Osteoblast (primary cell): ENCODE data around the gene HSFX2. TPM values are rescaled to one million over a fixed set of nuclear protein-coding genes. Genes with fewer than 3 reads are reported as not detected.
"Not testable (repeated sequence)": the region's sequence is repeated elsewhere in the genome, so short reads cannot be mapped to it uniquely, and the experiment has no call there.

Experiments
- DNase-seq: peaks from one replicate; pipeline ENCODE4 v3.0.0; 2011; ENCODE audit warnings: low spot score, mixed read lengths; ENCODE audit not compliant: insufficient read length; ENCODE audit errors: missing footprints
- H2AFZ ChIP-seq: 2 replicates; pipeline ENCODE4 v1.6.0; 2011; ENCODE audit warnings: mild to moderate bottlenecking, low read length
- H3K27ac ChIP-seq: 2 replicates; pipeline ENCODE4 v1.5.1; 2011; ENCODE audit warnings: mild to moderate bottlenecking, low read depth, low read length, moderate library complexity
- H3K27me3 ChIP-seq: 2 replicates; pipeline ENCODE4 v1.6.0; 2012; ENCODE audit warnings: mild to moderate bottlenecking, control low read depth, inconsistent platforms, low read length, moderate library complexity; ENCODE audit not compliant: insufficient read depth
- H3K36me3 ChIP-seq: 2 replicates; pipeline ENCODE4 v1.5.1; 2011; ENCODE audit warnings: mild to moderate bottlenecking, low read length, control low read depth, moderate library complexity; ENCODE audit not compliant: insufficient read depth
- H3K4me1 ChIP-seq: 2 replicates; pipeline ENCODE4 v1.5.1; 2011; ENCODE audit warnings: mild to moderate bottlenecking, low read length, control low read depth, moderate library complexity; ENCODE audit not compliant: insufficient read depth
- H3K4me2 ChIP-seq: 2 replicates; pipeline ENCODE4 v1.6.0; 2011; ENCODE audit warnings: mild to moderate bottlenecking, low read length; ENCODE audit not compliant: insufficient read depth
- H3K4me3 ChIP-seq: fragments of 200-600 bp; sonication (generic); 3 replicates; pipeline ENCODE4 v1.5.1; 2012; ENCODE audit warnings: mild to moderate bottlenecking, low read length, inconsistent platforms; ENCODE audit not compliant: insufficient read depth
- H3K79me2 ChIP-seq: 2 replicates; pipeline ENCODE4 v1.6.0; 2012; ENCODE audit warnings: mild to moderate bottlenecking, low read length, control low read depth, inconsistent platforms; ENCODE audit not compliant: insufficient read depth
- H3K9me3 ChIP-seq: 2 replicates; pipeline ENCODE4 v1.5.1; 2011; ENCODE audit warnings: low read depth, low read length, control low read depth
- H4K20me1 ChIP-seq: 2 replicates; pipeline ENCODE4 v1.6.0; 2012; ENCODE audit warnings: mild to moderate bottlenecking, low read length, control low read depth; ENCODE audit not compliant: insufficient read depth
- total RNA-seq: library from RNA; depleted of rRNA; stranded (reverse); fragments of >200 nt; gene quantifications from 2 replicates; pipeline ENCODE4 v1.2.3, GENCODE V29; 2012
- TF ChIP-seq, protein P1 (sequence below): IDR thresholded peaks from 2 replicates; pipeline ENCODE4 v1.5.1; 2011; ENCODE audit warnings: mild to moderate bottlenecking, low read depth, low read length, moderate library complexity; ENCODE audit errors: extremely low read depth

Gene HSFX2
- total RNA-seq, 1 donor = 0.36 TPM

DNA sequence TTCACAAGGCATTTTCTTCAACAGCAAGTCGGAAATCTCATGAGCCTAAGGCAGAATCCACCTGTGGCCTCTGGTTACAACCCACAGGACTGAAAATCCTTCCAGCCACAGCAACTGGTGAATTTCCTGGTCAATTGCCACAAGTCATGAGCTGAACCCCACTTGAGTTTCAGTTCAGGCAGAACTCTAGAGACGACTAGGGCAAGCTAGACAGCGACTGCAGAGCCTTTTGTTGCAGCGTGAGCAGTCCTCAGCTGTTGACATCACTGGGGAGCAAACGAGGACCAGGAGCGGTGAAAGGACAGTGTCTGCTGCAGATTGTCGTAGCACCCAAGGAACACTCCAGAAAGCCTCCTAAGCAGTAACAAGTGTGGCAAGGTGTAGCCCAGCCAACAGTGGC, 829 bp upstream of the HSFX2 start:
- H3K36me3 ChIP-seq, DNase-seq, H3K27me3 ChIP-seq, H4K20me1 ChIP-seq, H3K4me3 ChIP-seq, H3K27ac ChIP-seq, H3K79me2 ChIP-seq, H3K9me3 ChIP-seq, H2AFZ ChIP-seq, H3K4me2 ChIP-seq, H3K4me1 ChIP-seq: not testable (repeated sequence)

- H3K4me1 ChIP-seq, DNase-seq, H3K4me3 ChIP-seq: not testable (repeated sequence)
Observed at GRCh38 chrX:149590993-149591392, 4.1 kb downstream of the HSFX2 start.

DNA sequence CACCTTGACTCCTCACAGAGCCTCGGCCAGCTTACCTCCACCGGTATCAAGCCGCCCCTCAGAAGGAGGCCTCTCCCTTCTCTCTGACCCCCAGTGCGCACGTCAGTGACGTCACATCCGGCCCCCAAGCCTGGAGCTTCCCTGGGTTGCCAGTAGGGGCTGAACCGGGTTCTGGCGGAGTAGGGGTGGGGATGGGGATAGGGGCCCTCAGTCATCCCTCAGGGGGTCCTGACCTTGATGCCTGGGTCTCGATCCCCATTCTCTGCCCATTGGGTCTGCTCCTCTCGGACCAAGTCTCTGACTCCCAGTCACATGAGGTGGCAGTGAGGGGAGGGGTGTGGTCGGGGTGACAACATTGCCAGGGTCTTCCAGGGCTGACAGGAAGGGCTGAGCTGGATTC, 7.8 kb downstream of the HSFX2 start, which contains the start of gene MAGEA9B:
MAGEA9B (minus strand) TSS at position 101 of the 400 bp plus-strand sequence. CDS start 4,280 bp downstream, outside the sequence.
- not testable (repeated sequence) for DNase-seq, H3K27me3 ChIP-seq, H3K4me1 ChIP-seq, H3K4me2 ChIP-seq, H3K27ac ChIP-seq, H3K36me3 ChIP-seq, H2AFZ ChIP-seq, H3K9me3 ChIP-seq, H3K4me3 ChIP-seq, H4K20me1 ChIP-seq, H3K79me2 ChIP-seq

More at GRCh38 chrX:149590993-149591392, 4.1 kb downstream of the HSFX2 start:
- not testable (repeated sequence) for H2AFZ ChIP-seq, H3K27me3 ChIP-seq, H3K79me2 ChIP-seq, H3K27ac ChIP-seq, H3K36me3 ChIP-seq, H4K20me1 ChIP-seq, H3K4me2 ChIP-seq, H3K9me3 ChIP-seq

GRCh38 chrX:149585631-149586030, 9.5 kb downstream of the HSFX2 start:
- not testable (repeated sequence) for H4K20me1 ChIP-seq, H3K27me3 ChIP-seq, H3K4me1 ChIP-seq, H3K27ac ChIP-seq, H3K36me3 ChIP-seq, H3K9me3 ChIP-seq, H3K79me2 ChIP-seq, DNase-seq, H2AFZ ChIP-seq, H3K4me2 ChIP-seq, H3K4me3 ChIP-seq

DNA sequence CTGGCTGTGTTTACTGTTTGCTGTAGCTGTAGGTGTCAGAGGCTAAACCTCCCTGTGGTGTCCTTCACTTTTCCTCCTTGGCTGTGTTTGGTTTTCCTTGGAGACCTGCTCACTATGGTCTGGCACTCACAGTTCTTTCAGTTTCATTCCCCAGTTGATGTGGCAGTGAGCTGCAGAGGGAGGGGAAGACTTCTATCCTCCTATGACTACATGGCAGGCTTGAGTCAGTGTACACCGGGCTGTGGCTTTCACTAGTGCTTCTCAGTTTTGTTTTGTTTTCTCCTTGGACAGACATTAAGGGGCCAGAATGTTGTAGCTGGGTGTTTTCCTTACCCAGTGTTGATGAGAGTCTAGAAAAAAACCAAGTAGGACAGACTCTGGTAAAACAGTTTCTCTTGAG, 21.7 kb downstream of the HSFX2 start:
- H3K36me3 ChIP-seq, H4K20me1 ChIP-seq, H3K4me3 ChIP-seq, H3K27me3 ChIP-seq, H3K27ac ChIP-seq, H3K79me2 ChIP-seq, H3K9me3 ChIP-seq, H2AFZ ChIP-seq, DNase-seq, H3K4me2 ChIP-seq, H3K4me1 ChIP-seq: not testable (repeated sequence)

- Histone ChIP-seq H4K20me1 (no peaks in the 10 kb centered on the region), H2AFZ (no peak overlapping the region), H3K9me3 (no peaks in the 10 kb centered on the region), H3K79me2 (no peaks in the 10 kb centered on the region), H3K36me3 (no peaks in the 10 kb centered on the region), H3K4me2 (no peak overlapping the region), H3K4me1 (no peaks in the 10 kb centered on the region), H3K27ac (no peak overlapping the region), H3K27me3 (peaks cover 2% of the 10 kb centered on the region), H3K4me3 (no peak overlapping the region)
- DNase-seq = no peak
- TF ChIP-seq, protein P1, sequence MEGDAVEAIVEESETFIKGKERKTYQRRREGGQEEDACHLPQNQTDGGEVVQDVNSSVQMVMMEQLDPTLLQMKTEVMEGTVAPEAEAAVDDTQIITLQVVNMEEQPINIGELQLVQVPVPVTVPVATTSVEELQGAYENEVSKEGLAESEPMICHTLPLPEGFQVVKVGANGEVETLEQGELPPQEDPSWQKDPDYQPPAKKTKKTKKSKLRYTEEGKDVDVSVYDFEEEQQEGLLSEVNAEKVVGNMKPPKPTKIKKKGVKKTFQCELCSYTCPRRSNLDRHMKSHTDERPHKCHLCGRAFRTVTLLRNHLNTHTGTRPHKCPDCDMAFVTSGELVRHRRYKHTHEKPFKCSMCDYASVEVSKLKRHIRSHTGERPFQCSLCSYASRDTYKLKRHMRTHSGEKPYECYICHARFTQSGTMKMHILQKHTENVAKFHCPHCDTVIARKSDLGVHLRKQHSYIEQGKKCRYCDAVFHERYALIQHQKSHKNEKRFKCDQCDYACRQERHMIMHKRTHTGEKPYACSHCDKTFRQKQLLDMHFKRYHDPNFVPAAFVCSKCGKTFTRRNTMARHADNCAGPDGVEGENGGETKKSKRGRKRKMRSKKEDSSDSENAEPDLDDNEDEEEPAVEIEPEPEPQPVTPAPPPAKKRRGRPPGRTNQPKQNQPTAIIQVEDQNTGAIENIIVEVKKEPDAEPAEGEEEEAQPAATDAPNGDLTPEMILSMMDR = no peak
Observed at GRCh38 chrX:149572743-149573142, 22.4 kb downstream of the HSFX2 start.
